NCI-H2227 (cell line): ENCODE results near the gene TXNDC2.

Source experiments
- DNase-seq: peaks from one replicate; lab custom pipeline; 2025; ENCODE audit not compliant: unreplicated experiment; lab: John Stamatoyannopoulos, UW

Gene TXNDC2

GRCh38 chr18:9912285-9912684, 26.5 kb downstream of the TXNDC2 start:
- DNase-seq, result peak; percentile 19

- peak; percentile 64 for DNase-seq
Measured at GRCh38 chr18:9913151-9913525, 27.4 kb downstream of the TXNDC2 start.

- DNase-seq, result peak; percentile 98
Measured at GRCh38 chr18:9913526-9914333, 28.0 kb downstream of the TXNDC2 start, which contains the start of gene VAPA. Gene VAPA (plus strand): TSS chr18:9914016. CDS start chr18:9914257, 241 bp downstream.

- peak; percentile 70 for DNase-seq
Measured at GRCh38 chr18:9914334-9914583, 28.5 kb downstream of the TXNDC2 start.

- DNase-seq, result peak; percentile 47
Measured at GRCh38 chr18:9914584-9915290, 29.0 kb downstream of the TXNDC2 start.

GRCh38 chr18:9915291-9916076, 29.7 kb downstream of the TXNDC2 start:
- DNase-seq, result no peak

- DNase-seq, result no peak
Measured at GRCh38 chr18:9916077-9916639, 30.4 kb downstream of the TXNDC2 start.

GRCh38 chr18:9916808-9917207, 31.0 kb downstream of the TXNDC2 start:
- no peak for DNase-seq

- DNase-seq, result no peak
Measured at GRCh38 chr18:9918016-9918680, 32.4 kb downstream of the TXNDC2 start.

- DNase-seq, result no peak
Measured at GRCh38 chr18:9919564-9920232, 33.9 kb downstream of the TXNDC2 start.

GRCh38 chr18:9922592-9923311, 37.0 kb downstream of the TXNDC2 start:
- no peak for DNase-seq

GRCh38 chr18:9924371-9924943, 38.7 kb downstream of the TXNDC2 start:
- no peak for DNase-seq

- no peak for DNase-seq
Measured at GRCh38 chr18:9925369-9925768, 39.6 kb downstream of the TXNDC2 start.

GRCh38 chr18:9925795-9926194, 40.0 kb downstream of the TXNDC2 start:
- no peak for DNase-seq

- no peak for DNase-seq
Measured at GRCh38 chr18:9926223-9926894, 40.6 kb downstream of the TXNDC2 start.

GRCh38 chr18:9926977-9927376, 41.2 kb downstream of the TXNDC2 start:
- DNase-seq, result no peak

GRCh38 chr18:9927392-9928063, 41.8 kb downstream of the TXNDC2 start:
- no peak for DNase-seq

GRCh38 chr18:9928646-9929259, 43.0 kb downstream of the TXNDC2 start:
- no peak for DNase-seq
